COLO668 (cell line): ENCODE measurements around the gene ZSWIM3.
A peak's percentile ranks its signal among the peaks of the same experiment; 100 is the strongest.
"Not testable (repeated sequence)": the region's sequence is repeated elsewhere in the genome, so short reads cannot be mapped to it uniquely, and the experiment has no call there.

ENCODE experiments used
- DNase-seq: peaks from one replicate; lab custom pipeline; 2025; ENCODE audit not compliant: unreplicated experiment; lab: John Stamatoyannopoulos, UW

ZSWIM3 gene

GRCh38 chr20:45890077-45890984 is 32.9 kb downstream of the ZSWIM3 start:
- peak; percentile 86 for DNase-seq

GRCh38 chr20:45890985-45891983 is 33.9 kb downstream of the ZSWIM3 start, which contains the start of the genes CTSA and NEURL2:
TSS of gene CTSA (plus strand) at chr20:45891335. CDS start at chr20:45891569, 234 bp downstream.
TSS of gene NEURL2 (minus strand) at chr20:45891208. CDS start at chr20:45890991, 217 bp downstream.
- peak; percentile 94 for DNase-seq

DNA sequence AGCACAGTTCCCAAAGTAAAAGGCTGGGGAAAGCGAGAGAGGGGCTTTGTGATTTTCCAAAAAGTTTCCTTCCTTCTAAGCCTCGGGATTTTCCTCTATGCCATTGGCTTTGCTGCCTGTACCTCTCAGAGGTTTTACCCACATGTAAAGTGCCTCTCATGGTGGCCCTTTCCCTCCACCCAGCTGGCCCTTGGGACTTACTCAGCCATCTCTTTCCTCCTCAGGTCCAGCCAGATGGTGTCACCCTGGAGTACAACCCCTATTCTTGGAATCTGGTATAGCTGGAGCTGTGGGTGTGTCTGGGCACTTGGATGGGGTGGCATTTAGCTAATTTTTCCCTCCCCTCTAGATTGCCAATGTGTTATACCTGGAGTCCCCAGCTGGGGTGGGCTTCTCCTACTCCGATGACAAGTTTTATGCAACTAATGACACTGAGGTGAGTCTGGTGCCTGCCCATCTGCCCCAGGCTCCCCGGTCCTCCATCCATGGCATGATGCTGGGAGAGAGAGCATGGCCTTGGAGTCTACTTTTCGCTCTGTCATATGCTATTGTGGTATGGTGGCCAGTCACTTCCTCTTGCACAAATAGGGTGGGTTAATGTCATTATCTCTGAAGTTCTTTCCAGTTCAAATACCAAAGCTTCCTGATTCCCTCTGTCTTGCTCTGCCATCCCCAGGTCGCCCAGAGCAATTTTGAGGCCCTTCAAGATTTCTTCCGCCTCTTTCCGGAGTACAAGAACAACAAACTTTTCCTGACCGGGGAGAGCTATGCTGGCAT is 34.8 kb downstream of the ZSWIM3 start:
- DNase-seq: no peak

DNA sequence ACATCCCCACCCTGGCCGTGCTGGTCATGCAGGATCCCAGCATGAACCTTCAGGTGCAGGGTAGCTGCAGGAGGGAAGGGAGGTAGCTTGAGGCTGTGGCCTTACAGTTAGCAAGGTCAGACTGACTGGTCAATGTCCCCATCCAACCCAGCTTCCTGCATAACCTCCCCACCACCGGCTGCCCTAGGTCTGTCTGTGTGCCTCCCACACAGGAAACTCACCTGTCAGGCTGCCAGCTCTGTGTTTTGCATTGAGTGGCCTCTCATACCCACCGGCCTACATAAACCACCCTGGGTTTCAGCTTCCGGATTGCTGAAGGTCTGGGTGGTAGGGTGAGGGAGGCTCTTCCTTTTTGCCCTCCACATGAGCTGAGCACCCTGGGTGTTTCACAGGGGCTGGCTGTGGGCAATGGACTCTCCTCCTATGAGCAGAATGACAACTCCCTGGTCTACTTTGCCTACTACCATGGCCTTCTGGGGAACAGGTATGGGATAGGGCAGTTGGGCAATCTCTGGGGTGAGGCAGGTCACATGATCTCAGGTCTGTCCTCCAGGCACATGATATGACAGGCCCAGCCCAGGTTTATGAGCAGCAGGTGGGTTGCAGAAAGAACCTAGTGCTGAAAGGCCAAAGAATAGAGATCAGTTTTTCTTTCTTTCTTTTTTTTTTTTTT is 35.5 kb downstream of the ZSWIM3 start:
- DNase-seq: no peak

DNA sequence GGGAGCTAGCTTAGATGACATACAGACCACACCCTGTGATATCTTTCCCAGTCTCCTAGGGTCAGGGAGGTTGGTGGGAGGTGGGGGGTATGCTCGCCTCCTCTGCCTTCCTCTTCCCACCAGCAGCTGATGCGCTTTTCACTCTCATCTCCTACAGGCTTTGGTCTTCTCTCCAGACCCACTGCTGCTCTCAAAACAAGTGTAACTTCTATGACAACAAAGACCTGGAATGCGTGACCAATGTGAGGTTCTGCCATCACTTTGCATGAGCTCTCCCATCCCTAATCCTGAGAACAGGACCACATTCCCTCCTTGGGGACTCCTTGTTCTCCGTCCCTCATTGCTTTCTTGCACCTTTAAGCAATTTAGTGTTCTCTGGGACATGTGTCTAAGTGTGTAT is 36.4 kb downstream of the ZSWIM3 start:
- no peak for DNase-seq

DNA sequence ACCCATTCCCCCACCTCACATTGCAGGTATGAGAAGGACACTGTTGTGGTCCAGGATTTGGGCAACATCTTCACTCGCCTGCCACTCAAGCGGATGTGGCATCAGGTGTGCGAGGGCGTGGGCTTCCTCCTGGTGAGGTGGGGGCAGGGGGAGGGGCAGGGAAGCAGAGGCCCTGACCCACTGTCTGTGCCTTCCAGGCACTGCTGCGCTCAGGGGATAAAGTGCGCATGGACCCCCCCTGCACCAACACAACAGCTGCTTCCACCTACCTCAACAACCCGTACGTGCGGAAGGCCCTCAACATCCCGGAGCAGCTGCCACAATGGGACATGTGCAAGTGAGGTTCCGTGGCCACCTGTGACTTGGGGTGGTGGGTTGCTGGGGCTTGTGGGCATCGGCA is 37.4 kb downstream of the ZSWIM3 start:
- DNase-seq: no peak

- no peak for DNase-seq
These were observed 39.3 kb downstream of the ZSWIM3 start for GRCh38 chr20:45896641-45897161.

DNA sequence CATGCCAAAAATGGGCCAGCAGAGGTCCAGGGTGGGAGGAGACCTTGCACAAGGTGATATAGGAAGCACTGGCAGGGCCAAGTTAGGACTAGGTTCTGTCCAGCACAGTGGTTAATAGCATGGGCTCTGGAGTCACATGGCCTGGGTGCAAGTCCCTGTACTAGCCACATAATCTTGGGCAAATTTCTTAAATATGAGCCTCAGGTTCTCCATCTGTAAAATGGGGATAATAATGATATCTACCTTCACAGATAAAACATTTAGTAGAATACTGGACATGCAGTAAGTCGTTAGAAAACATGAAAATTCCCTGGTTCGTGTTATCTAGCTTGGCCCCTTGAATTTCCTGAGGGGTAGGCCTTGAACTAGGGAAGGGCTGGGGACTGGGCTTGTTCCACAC is 39.9 kb downstream of the ZSWIM3 start:
- DNase-seq: no peak

GRCh38 chr20:45897692-45898091 is 40.3 kb downstream of the ZSWIM3 start:
- DNase-seq: no peak

DNA sequence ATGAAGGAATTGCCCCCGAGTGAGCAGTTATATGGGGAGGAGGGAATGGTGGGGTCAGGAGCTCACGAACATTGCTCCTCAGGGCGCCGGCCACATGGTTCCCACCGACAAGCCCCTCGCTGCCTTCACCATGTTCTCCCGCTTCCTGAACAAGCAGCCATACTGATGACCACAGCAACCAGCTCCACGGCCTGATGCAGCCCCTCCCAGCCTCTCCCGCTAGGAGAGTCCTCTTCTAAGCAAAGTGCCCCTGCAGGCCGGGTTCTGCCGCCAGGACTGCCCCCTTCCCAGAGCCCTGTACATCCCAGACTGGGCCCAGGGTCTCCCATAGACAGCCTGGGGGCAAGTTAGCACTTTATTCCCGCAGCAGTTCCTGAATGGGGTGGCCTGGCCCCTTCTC is 40.9 kb downstream of the ZSWIM3 start:
- no peak for DNase-seq

DNA sequence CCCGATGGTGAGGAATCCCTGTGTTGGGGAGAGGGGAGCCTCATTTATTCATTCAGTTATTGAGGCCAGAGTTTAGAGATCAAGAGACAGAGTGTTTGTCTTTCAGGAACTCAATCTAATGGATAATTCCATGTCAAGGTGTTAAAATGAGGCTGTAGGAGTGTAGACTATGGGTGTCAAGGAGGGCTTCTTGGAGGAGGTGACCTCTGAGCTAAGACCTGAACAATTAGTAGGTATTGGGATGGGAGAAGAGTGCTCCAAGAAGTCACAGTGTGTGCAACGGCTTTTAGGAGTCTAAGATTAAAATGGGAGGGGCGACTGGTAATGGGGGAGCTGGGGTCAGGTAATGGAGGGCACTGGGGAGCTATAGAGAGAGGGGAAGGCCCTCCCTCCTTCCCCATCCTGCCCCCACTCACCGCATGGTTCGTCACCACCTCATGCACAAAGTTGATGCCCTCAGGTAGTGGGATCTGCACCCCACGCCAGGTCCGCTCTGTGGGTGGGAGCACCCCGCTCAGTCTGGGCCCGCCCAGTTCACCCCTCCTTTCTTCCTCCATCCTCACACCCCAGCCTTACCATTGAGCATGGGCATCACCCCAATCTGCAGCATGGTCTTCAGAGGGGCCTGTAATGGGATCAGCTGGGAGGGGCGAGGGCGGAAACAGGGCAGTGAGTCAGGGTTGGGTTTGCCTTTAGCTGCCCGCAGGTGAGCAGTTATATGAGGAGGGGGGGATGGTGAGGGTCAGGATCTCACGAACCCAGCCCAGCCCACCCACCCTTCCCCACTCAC is 41.8 kb downstream of the ZSWIM3 start:
- no peak for DNase-seq

DNA sequence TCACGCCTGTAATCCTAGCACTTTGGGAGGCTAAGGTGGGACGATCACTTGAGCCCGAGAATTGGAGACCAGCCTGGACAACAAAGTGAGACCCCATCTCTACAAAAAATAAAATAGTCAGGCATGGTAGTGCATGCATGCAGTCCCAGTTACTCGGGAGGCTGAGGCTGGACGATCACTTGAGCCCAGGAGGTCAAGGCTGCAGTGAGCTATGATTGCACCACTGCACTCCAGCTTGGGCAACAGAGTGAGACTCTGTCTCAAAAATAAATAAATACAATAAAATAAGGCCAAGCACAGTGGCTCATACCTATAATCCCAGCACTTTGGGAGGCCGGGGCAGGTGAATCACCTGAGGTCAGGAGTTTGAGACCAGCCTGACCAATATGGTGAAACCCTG is 43.9 kb downstream of the ZSWIM3 start:
- not testable (repeated sequence) for DNase-seq

DNA sequence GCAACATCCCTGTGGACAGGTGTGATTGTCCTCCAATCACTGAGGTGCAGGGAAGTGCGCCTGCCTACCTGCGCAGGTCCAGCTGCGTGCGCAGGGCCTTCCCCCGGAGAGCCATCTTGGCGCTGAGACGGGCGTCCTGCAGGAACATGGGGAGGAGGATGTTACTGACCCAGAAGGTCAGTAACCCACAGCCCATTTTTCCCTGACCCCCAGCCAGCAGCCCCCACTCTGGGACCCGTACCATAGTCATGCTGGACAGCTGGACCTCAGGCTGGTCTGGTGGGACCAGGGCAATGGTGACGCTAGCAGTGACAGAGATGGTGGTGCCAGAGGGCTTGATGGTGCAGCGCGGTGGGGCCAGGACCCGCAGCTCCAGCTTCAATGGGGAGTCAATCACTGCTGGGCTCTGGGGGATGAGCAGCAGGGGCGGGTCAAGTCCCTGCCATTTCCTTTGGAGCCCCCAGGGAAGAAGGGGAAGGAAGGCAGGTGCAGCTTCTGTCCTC is 44.8 kb downstream of the ZSWIM3 start:
- DNase-seq: no peak

DNA sequence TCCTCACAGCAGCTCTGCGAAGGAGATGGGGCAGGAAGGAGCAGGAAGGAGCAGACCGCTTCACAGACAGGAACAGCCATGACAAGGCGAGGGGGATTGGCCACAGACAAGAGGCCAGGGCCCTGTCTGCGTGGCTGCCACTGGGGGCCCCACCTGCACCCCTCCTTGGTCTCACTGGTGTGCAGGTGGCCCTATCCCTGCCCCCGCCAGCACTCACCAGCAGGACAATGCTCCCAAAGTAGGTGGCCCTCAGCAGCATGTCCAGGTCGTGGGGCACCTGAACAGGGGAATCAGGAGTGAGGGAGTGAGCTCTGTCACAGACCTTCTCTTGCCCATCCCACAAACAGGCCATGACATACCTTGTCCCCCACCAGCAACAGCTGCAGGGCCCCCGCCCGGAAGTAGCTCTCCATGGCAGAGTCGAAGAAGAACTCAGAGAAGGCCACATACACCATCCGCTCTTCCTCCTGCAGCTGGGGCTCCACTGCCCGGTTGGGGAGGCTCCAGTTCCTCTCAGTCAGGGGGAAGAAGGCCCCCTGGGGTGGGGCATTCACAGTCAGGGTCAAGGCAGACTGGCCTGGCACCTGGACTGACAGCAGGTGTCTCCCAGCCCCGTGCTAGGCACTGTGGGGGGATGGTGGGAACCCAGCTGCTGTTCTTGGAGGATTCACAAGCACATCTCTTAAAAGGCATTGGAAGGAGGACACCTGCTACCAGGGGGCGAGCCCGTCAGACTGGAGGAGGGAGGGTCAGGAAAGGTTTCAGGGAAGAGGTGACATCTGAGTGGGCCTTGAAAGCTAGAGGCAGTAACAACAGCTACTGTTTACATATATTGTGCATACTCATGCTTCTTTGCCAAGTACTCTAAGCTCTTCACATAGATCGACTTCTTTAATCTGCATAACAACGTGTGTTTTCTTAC is 47.4 kb downstream of the ZSWIM3 start:
- no peak for DNase-seq

- no peak for DNase-seq
These were observed 48.2 kb downstream of the ZSWIM3 start for GRCh38 chr20:45905505-45906079.

GRCh38 chr20:45907219-45907948 is 50.0 kb downstream of the ZSWIM3 start:
- DNase-seq: no peak

- no peak for DNase-seq
These were observed 50.7 kb downstream of the ZSWIM3 start for GRCh38 chr20:45908084-45908483.
